GM23338 (cell line): ENCODE results near the gene PRPS2.

ENCODE experiments used
- CREB1 ChIP-seq: fragments of 250-450 bp; sonication (Bioruptor Pico); IDR thresholded peaks from 2 replicates; pipeline ENCODE4 v1.5.0; 2020; ENCODE audit warnings: low read depth, mild to moderate bottlenecking, moderate library complexity
- EZH2 ChIP-seq: fragments of 200-600 bp; sonication (generic); IDR thresholded peaks from one replicate; pipeline ENCODE4 v1.8.0; 2017; ENCODE audit warnings: antibody characterized with exemption, mild to moderate bottlenecking, low read depth; ENCODE audit not compliant: unreplicated experiment
- EZH2phosphoT487 ChIP-seq: fragments of 200-600 bp; sonication (generic); IDR thresholded peaks from one replicate; pipeline ENCODE4 v1.8.1; 2018; ENCODE audit warnings: antibody characterized with exemption; ENCODE audit not compliant: unreplicated experiment
- JUNB ChIP-seq: IDR thresholded peaks from one replicate; pipeline ENCODE4 v1.6.1; 2016; ENCODE audit warnings: antibody characterized with exemption; ENCODE audit not compliant: unreplicated experiment
- POLR2AphosphoS5 ChIP-seq: IDR thresholded peaks from 2 replicates; pipeline ENCODE4 v1.6.1; 2016; ENCODE audit warnings: antibody characterized with exemption, low read depth
- ZNF331 ChIP-seq: fragments of 250-450 bp; sonication (Bioruptor Pico); IDR thresholded peaks from 2 replicates; pipeline ENCODE4 v1.5.0; 2020; ENCODE audit warnings: low read depth, mild to moderate bottlenecking, moderate library complexity
- TF ChIP-seq, protein P1 (sequence below), 2 experiments: fragments of 200-600 bp in 1 of 2; sonication (generic) in 1 of 2; conservative IDR thresholded peaks; 2 replicates each; pipeline versions ENCODE4 v1.5.1 to v1.6.1; 2016 to 2017; ENCODE audit warnings: antibody characterized with exemption in 2 of 2, low read depth in 2 of 2, mild to moderate bottlenecking in 2 of 2, moderate library complexity in 1 of 2
- TF ChIP-seq, protein P2 (sequence below): IDR thresholded peaks from one replicate; pipeline ENCODE4 v1.6.1; 2018; ENCODE audit warnings: antibody characterized with exemption; ENCODE audit not compliant: unreplicated experiment

DNA sequence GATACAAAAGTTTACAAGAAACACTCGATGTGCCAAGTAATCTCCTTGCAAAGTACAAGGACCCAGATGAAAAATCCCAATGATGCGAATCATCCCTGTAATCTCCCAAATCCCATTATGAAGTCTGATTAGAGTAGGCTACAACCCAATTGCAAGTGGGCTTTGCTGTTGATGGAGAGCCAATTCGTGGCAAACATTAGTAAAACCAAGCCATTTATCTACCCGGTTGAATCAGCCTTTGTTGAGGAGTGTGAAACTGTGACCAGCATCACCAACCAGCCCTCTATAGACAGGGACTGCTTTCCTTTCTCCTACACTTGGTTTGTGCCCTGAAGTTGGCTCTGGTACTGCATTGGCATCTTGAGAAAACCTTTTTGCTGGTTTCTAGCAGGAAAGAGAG lies 1.2 kb upstream of the PRPS2 start:
- TF ChIP-seq JUNB (no peak), POLR2AphosphoS5 (no peak), EZH2 (no peak), CREB1 (CRISPR knock-in tag) (no peak), EZH2phosphoT487 (no peak), ZNF331 (CRISPR knock-in tag) (no peak)
- TF ChIP-seq, protein P1, sequence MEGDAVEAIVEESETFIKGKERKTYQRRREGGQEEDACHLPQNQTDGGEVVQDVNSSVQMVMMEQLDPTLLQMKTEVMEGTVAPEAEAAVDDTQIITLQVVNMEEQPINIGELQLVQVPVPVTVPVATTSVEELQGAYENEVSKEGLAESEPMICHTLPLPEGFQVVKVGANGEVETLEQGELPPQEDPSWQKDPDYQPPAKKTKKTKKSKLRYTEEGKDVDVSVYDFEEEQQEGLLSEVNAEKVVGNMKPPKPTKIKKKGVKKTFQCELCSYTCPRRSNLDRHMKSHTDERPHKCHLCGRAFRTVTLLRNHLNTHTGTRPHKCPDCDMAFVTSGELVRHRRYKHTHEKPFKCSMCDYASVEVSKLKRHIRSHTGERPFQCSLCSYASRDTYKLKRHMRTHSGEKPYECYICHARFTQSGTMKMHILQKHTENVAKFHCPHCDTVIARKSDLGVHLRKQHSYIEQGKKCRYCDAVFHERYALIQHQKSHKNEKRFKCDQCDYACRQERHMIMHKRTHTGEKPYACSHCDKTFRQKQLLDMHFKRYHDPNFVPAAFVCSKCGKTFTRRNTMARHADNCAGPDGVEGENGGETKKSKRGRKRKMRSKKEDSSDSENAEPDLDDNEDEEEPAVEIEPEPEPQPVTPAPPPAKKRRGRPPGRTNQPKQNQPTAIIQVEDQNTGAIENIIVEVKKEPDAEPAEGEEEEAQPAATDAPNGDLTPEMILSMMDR (conservative IDR thresholded peaks at IDR 0.05; ENCODE audit: low read depth in 2 of 2) = no peak
- TF ChIP-seq, protein P2, sequence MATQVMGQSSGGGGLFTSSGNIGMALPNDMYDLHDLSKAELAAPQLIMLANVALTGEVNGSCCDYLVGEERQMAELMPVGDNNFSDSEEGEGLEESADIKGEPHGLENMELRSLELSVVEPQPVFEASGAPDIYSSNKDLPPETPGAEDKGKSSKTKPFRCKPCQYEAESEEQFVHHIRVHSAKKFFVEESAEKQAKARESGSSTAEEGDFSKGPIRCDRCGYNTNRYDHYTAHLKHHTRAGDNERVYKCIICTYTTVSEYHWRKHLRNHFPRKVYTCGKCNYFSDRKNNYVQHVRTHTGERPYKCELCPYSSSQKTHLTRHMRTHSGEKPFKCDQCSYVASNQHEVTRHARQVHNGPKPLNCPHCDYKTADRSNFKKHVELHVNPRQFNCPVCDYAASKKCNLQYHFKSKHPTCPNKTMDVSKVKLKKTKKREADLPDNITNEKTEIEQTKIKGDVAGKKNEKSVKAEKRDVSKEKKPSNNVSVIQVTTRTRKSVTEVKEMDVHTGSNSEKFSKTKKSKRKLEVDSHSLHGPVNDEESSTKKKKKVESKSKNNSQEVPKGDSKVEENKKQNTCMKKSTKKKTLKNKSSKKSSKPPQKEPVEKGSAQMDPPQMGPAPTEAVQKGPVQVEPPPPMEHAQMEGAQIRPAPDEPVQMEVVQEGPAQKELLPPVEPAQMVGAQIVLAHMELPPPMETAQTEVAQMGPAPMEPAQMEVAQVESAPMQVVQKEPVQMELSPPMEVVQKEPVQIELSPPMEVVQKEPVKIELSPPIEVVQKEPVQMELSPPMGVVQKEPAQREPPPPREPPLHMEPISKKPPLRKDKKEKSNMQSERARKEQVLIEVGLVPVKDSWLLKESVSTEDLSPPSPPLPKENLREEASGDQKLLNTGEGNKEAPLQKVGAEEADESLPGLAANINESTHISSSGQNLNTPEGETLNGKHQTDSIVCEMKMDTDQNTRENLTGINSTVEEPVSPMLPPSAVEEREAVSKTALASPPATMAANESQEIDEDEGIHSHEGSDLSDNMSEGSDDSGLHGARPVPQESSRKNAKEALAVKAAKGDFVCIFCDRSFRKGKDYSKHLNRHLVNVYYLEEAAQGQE = no peak
